Lower leg skin (tissue), 4 donors: ENCODE data around the gene KLHL40. TPM values are rescaled to one million over a fixed set of nuclear protein-coding genes. Genes with fewer than 3 reads are reported as not detected.
A peak's percentile ranks its signal among the peaks of the same experiment; 100 is the strongest.

Experiments used
- DNase-seq, 2 donors: peaks; one replicate each; pipeline ENCODE4 v3.0.0-alpha.2; 2019; ENCODE audit warnings: low spot score in 2 of 2
- H3K4me3 ChIP-seq: fragments of 200-600 bp; sonication (generic); 2 replicates; pipeline ENCODE4 v1.5.1; 2017; ENCODE audit warnings: mild to moderate bottlenecking, low read depth; ENCODE audit not compliant: poor library complexity, severe bottlenecking
- CTCF ChIP-seq, 3 donors: fragments of 450-650 bp; IDR thresholded peaks; one replicate each; pipeline ENCODE4 v1.5.1; 2016; ENCODE audit warnings: antibody characterized with exemption in 3 of 3, mild to moderate bottlenecking in 3 of 3, moderate library complexity in 2 of 3
- POLR2A ChIP-seq, 2 donors: fragments of 450-650 bp; IDR thresholded peaks; one replicate each; pipeline ENCODE4 v1.6.1; 2016 to 2017; ENCODE audit warnings: antibody characterized with exemption in 2 of 2, mild to moderate bottlenecking in 1 of 2, moderate library complexity in 1 of 2
- WGBS, 2 donors: methylation state at CpG; one replicate each; pipeline ENCODE4 v1.1.5; 2018; 5-methylcytosine and 5-hydroxymethylcytosine counted together
- intact Hi-C: fragments of 100-400 bp; cut with DNase I; formaldehyde crosslinking; loops from one replicate; pipeline ENCODE4 v1.15.0; 2023; ENCODE audit warnings: low total_unique reads
- total RNA-seq, 4 donors: library from RNA; depleted of rRNA; stranded (reverse); fragments of >200 nt; gene quantifications; one replicate each; pipeline ENCODE4 v1.1.0, GENCODE V29; 2016

The KLHL40 gene
- total RNA-seq, 4 donors from 2014 or later: not detected

- TF ChIP-seq POLR2A (IDR thresholded peaks at IDR 0.05): no peak
- TF ChIP-seq CTCF (IDR thresholded peaks at IDR 0.05): no peak
- WGBS, 2 donors: 83% methylated on average over 1 of the region's 1 CpG
- no peak overlapping the region for H3K4me3 ChIP-seq
- intact Hi-C loops: no loop called here
- peak in 1 of 2 donors; percentile 45 for DNase-seq
Observed at GRCh38 chr3:42670670-42671069, 14.7 kb upstream of the KLHL40 start.

- WGBS, 2 donors: 58 to 65% methylated on average over 1 of the region's 1 CpG
- TF ChIP-seq POLR2A (IDR thresholded peaks at IDR 0.05) (no peak), CTCF (IDR thresholded peaks at IDR 0.05) (no peak)
- no peak for DNase-seq
- intact Hi-C loops: no loop called here
- no peak overlapping the region for H3K4me3 ChIP-seq
Observed at GRCh38 chr3:42672515-42672914, 12.8 kb upstream of the KLHL40 start.

GRCh38 chr3:42673082-42673481 lies 12.3 kb upstream of the KLHL40 start:
- no peak for TF ChIP-seq POLR2A (IDR thresholded peaks at IDR 0.05)
- no peak for TF ChIP-seq CTCF (IDR thresholded peaks at IDR 0.05)
- DNase-seq: peak in 1 of 2 donors; percentile 31

GRCh38 chr3:42674146-42674545 lies 11.2 kb upstream of the KLHL40 start:
- no peak overlapping the region for H3K4me3 ChIP-seq
- intact Hi-C loops: no loop called here
- no peak for DNase-seq
- TF ChIP-seq POLR2A (IDR thresholded peaks at IDR 0.05): no peak
- TF ChIP-seq CTCF (IDR thresholded peaks at IDR 0.05): no peak
- 47 to 51% methylated on average over 3 of the region's 3 CpGs for WGBS, 2 donors

More at GRCh38 chr3:42673082-42673481, 12.3 kb upstream of the KLHL40 start:
- intact Hi-C loops: no loop called here
- no peak overlapping the region for H3K4me3 ChIP-seq

- TF ChIP-seq CTCF (IDR thresholded peaks at IDR 0.05) (no peak), POLR2A (IDR thresholded peaks at IDR 0.05) (no peak)
- no peak overlapping the region for H3K4me3 ChIP-seq
- intact Hi-C loops: no loop called here
- WGBS, 2 donors: 85 to 91% methylated on average over 2 of the region's 2 CpGs
- DNase-seq: no peak
Observed at GRCh38 chr3:42675909-42676308, 9.4 kb upstream of the KLHL40 start.

- no peak for TF ChIP-seq POLR2A (IDR thresholded peaks at IDR 0.05)
- no peak for TF ChIP-seq CTCF (IDR thresholded peaks at IDR 0.05)
- peak in 1 of 2 donors; percentile 66 for DNase-seq
- WGBS, 2 donors: 88 to 93% methylated on average over 2 of the region's 2 CpGs
- intact Hi-C loops: no loop called here
- H3K4me3 ChIP-seq: no peak overlapping the region
Observed at GRCh38 chr3:42678447-42678846, 6.9 kb upstream of the KLHL40 start.
